DMS 273 (cell line): ENCODE data around the gene PTPRD.

ENCODE experiments used
- DNase-seq: peaks from one replicate; lab custom pipeline; 2025; ENCODE audit not compliant: unreplicated experiment; lab: John Stamatoyannopoulos, UW

Gene PTPRD

GRCh38 chr9:10272830-10273229 is 340.0 kb downstream of the PTPRD start:
- no peak for DNase-seq

GRCh38 chr9:10268531-10269485 is 344.0 kb downstream of the PTPRD start:
- peak; percentile 79 for DNase-seq

- no peak for DNase-seq
These were observed 347.6 kb downstream of the PTPRD start for GRCh38 chr9:10265153-10265631.

GRCh38 chr9:10260501-10260900 is 352.3 kb downstream of the PTPRD start:
- no peak for DNase-seq

- DNase-seq: no peak
These were observed 353.1 kb downstream of the PTPRD start for GRCh38 chr9:10259668-10260067.

GRCh38 chr9:10255758-10256157 is 357.0 kb downstream of the PTPRD start:
- DNase-seq: no peak

- DNase-seq: no peak
These were observed 358.5 kb downstream of the PTPRD start for GRCh38 chr9:10254338-10254737.

- no peak for DNase-seq
These were observed 359.5 kb downstream of the PTPRD start for GRCh38 chr9:10253341-10253740.

GRCh38 chr9:10252174-10252573 is 360.6 kb downstream of the PTPRD start:
- peak; percentile 61 for DNase-seq

- peak; percentile 13 for DNase-seq
These were observed 361.3 kb downstream of the PTPRD start for GRCh38 chr9:10251490-10251889.

- DNase-seq: peak; percentile 16
These were observed 362.6 kb downstream of the PTPRD start for GRCh38 chr9:10250219-10250618.

- no peak for DNase-seq
These were observed 363.9 kb downstream of the PTPRD start for GRCh38 chr9:10248890-10249289.

- DNase-seq: no peak
These were observed 370.5 kb downstream of the PTPRD start for GRCh38 chr9:10242255-10242654.

GRCh38 chr9:10238087-10238486 is 374.7 kb downstream of the PTPRD start:
- DNase-seq: peak; percentile 29

- no peak for DNase-seq
These were observed 375.2 kb downstream of the PTPRD start for GRCh38 chr9:10237584-10237983.

GRCh38 chr9:10236161-10236560 is 376.6 kb downstream of the PTPRD start:
- peak; percentile 42 for DNase-seq

- peak; percentile 55 for DNase-seq
These were observed 377.4 kb downstream of the PTPRD start for GRCh38 chr9:10235376-10235775.

- peak; percentile 58 for DNase-seq
These were observed 380.4 kb downstream of the PTPRD start for GRCh38 chr9:10232352-10232930.

GRCh38 chr9:10230512-10230911 is 382.3 kb downstream of the PTPRD start:
- DNase-seq: no peak

GRCh38 chr9:10228082-10228481 is 384.7 kb downstream of the PTPRD start:
- no peak for DNase-seq

GRCh38 chr9:10226996-10227395 is 385.8 kb downstream of the PTPRD start:
- no peak for DNase-seq

GRCh38 chr9:10212702-10213101 is 400.1 kb downstream of the PTPRD start:
- DNase-seq: no peak
